GM12865 (cell line): ENCODE results near the gene KLHL22.
A peak's percentile ranks its signal among the peaks of the same experiment; 100 is the strongest.
"Not testable (repeated sequence)": the region's sequence is repeated elsewhere in the genome, so short reads cannot be mapped to it uniquely, and the experiment has no call there.

Experiments
- DNase-seq: peaks from one replicate; pipeline ENCODE4 v3.0.0; 2010; ENCODE audit warnings: low read depth
- H3K4me3 ChIP-seq: 2 replicates; pipeline ENCODE4 v1.5.1; 2011; ENCODE audit warnings: mild to moderate bottlenecking, low read depth, low read length, control low read depth
- TF ChIP-seq, protein P1 (sequence below): IDR thresholded peaks from 2 replicates; pipeline ENCODE4 v1.5.1; 2011; ENCODE audit warnings: low read length, control low read depth, low read depth, inconsistent platforms; ENCODE audit not compliant: insufficient read depth; ENCODE audit errors: missing control alignments

Gene KLHL22

DNA sequence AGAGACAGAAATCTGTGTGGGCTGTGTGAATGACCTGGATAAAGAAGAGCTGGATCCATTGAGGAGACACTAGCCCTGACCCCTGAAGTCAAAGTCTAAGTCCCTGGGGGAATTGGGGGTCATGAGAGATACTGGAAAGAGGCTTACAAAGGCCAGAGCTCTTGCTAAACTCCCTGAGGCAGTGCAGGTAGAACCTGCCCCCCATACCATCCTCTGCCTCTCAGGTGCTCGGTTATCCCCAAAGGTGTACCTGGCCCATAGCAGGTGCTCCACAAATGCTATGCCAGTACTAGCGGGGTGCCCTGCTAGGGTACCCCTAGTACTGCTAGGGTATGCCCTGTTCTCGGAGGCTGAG is 38.9 kb downstream of the KLHL22 start:
- TF ChIP-seq, protein P1, sequence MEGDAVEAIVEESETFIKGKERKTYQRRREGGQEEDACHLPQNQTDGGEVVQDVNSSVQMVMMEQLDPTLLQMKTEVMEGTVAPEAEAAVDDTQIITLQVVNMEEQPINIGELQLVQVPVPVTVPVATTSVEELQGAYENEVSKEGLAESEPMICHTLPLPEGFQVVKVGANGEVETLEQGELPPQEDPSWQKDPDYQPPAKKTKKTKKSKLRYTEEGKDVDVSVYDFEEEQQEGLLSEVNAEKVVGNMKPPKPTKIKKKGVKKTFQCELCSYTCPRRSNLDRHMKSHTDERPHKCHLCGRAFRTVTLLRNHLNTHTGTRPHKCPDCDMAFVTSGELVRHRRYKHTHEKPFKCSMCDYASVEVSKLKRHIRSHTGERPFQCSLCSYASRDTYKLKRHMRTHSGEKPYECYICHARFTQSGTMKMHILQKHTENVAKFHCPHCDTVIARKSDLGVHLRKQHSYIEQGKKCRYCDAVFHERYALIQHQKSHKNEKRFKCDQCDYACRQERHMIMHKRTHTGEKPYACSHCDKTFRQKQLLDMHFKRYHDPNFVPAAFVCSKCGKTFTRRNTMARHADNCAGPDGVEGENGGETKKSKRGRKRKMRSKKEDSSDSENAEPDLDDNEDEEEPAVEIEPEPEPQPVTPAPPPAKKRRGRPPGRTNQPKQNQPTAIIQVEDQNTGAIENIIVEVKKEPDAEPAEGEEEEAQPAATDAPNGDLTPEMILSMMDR, result no peak
- DNase-seq, result no peak
- no peak overlapping the region for H3K4me3 ChIP-seq

DNA sequence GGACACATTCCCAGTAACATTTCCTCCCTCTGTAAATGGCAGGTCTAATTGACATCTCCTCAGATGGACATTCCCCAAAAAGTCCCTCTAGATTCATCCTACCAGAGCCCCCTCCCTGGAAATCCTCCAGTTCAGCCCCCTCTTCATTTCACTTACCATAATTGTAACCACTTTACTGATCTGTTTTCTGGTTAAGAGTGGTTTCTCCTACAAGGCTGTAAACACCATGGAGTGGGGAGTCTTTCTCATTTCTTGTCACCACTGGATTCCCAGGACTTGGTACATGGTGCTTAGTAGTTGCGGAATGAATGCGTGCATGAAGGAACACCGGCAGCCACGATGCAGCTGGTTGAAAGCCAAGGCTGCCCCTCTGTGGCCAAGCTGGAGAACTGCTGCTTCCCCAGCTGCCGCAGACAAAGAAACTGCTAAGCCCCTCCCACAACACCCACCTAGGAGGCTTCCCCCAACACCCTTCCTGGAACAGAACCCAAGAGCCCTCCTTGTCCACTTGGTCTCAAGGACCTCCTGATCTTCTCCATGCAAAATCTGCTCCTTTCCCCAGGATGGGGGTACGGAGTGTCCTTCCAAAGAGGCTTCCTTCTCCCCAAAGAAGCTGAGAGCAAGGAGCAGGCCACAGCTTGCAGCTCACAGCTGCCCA is 39.4 kb downstream of the KLHL22 start:
- no peak overlapping the region for H3K4me3 ChIP-seq
- TF ChIP-seq, protein P1, result peak; percentile 94
- peak; percentile 88 for DNase-seq

DNA sequence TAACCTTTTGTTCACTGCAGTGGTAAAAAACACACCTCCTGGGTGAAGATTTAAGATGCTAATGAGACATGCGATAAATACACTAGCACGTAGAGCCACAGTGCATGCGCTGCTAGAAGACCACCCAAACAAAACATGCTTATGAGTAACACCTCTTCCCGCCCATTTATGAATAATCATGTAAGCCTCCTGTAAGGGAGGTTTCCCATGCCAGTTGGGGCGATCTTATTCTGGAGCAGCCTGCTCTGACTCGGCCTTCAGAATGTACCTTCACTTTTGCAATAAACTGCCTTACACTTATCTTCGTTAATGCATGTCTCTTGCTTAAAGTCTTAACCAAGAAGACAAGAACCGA is 39.9 kb downstream of the KLHL22 start:
- DNase-seq, result no peak
- no peak overlapping the region for H3K4me3 ChIP-seq
- TF ChIP-seq, protein P1, result no peak

DNA sequence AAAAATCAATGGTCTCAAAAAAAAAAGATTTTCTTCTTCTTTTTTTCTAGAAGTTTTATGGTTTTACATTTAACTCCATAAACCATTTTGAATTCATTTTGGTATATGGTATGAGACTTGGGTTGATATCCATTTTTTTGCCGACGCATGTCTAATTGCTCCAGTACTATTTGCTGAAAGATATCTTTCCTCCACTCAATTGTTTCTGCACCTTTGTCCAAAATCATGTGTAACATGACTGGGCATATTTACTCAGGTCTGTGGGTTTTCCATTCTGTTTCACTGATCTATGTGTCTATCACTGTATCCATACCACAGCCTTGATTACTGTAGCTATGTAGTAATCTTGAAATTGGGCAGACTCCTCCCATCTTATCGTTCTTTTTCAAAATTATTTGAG is 42.4 kb downstream of the KLHL22 start:
- no peak for DNase-seq
- TF ChIP-seq, protein P1, result no peak
- H3K4me3 ChIP-seq, result no peak overlapping the region

DNA sequence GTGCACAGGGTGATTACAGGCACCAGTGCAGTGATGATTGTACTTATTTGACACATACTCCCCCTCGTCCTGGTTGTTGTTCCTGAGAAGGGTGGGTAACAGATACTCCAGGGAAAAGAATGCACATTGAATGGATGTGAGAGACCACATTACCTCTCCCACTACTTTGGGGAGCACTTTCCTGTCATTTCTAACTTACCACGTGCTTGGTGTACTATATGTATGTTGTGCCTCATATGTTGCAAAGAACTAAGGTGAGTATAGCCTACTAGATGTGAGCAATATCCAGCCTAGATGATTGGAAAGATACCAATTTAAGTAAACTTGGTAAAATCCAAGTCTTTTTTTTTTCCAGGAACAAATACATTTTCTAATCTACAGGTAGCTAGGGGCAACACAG is 43.7 kb downstream of the KLHL22 start:
- no peak overlapping the region for H3K4me3 ChIP-seq
- no peak for DNase-seq
- TF ChIP-seq, protein P1, result no peak

DNA sequence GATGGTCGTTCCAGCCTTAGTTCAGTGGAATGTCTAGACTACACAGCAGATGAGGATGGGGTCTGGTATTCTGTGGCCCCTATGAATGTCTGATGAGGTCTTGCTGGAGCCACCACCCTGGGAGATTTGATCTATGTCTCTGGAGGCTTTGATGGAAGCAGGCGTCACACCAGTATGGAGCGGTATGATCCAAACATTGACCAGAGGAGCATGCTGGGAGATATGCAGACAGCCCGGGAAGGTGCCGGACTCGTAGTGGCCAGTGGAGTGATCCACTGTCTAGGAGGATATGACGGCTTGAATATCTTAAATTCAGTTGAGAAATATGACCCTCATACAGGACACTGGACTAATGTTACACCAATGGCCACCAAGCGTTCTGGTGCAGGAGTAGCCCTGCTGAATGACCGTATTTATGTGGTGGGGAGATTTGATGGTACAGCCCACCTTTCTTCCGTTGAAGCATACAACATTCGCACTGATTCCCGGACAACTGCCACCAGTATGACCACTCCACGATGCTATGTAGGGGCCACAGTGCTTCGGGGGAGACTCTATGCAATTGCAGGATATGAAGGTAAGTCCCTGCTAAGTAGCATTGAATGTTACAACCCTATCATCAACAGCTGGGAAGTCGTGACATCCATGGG is 44.3 kb downstream of the KLHL22 start:
- H3K4me3 ChIP-seq, DNase-seq: not testable (repeated sequence)

DNA sequence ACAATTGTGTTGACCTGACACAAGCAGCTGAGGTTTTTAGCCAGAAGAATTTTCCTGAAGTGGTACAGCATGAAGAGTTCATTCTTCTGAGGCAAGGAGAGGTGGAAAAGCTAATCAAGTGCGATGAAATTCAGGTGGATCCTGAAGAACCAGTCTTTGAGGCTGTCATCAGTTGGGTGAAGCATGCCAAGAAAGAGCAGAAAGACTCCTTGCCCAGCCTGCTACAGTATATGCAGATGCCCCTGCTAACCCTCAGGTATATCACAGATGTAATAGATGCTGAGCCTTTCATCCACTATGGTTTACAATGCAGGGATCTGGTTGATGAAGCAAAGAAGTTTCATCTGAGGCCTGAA is 45.1 kb downstream of the KLHL22 start:
- no peak for DNase-seq
- H3K4me3 ChIP-seq, result no peak overlapping the region
- TF ChIP-seq, protein P1, result no peak
